Stimulated activated CD4-positive, alpha-beta T cell treated with anti-CD3 and anti-CD28 coated beads, Interleukin-1b, Interleukin-23, amount 100 ng/mL, for 24 hours (primary cell): Measurements from ENCODE around the gene BRD1.
"Not testable (repeated sequence)": the region's sequence is repeated elsewhere in the genome, so short reads cannot be mapped to it uniquely, and the experiment has no call there.

Experiments
- DNase-seq, 4 experiments: peaks; one replicate each; pipeline ENCODE4 v3.0.0-alpha.2; 2020; ENCODE audit warnings: low read depth in 4 of 4, low spot score in 1 of 4

Gene BRD1

GRCh38 chr22:49770547-49771265 is 57.0 kb downstream of the BRD1 start:
- DNase-seq, result no peak

DNA sequence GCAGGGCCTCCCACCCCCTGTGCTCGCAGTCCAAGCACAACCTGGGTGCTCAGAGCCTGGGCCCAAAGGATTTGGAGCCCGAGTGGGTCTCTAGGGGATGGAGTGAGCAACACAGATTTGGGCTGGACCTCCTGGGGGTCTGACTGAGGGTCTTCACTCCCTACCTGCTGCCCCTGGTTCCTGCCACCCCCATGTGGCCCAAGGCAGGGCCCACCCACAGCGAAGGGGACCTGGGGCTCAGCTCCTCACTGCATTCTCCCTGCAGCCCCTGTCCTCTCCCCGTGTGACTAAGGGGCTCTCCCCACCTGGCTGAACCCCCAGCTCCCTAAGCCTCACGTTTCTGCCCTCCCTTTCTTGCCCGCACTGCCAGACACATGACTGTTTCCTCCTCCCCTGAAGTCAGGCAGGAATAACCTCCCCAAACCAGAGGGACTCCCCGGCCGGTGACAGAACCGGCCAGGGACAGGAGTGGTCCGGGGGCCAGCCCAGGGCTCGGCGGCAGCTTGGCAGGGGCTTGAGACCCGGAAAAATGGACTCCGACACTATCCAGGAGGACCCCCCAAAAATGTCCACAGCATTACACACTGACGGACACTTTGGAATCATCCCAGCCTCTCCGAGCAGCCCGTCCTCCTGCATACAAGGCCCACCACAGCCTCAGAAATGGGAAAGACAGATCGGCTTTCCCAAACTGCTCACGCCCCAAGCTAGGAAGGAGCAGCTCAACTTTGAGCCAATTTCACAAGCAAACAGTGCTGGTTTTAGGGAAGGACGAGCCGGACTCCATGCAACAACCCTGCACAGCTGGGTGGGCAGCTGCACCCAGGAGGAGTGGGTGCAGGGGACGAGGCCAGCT is 57.8 kb downstream of the BRD1 start:
- no peak for DNase-seq

DNA sequence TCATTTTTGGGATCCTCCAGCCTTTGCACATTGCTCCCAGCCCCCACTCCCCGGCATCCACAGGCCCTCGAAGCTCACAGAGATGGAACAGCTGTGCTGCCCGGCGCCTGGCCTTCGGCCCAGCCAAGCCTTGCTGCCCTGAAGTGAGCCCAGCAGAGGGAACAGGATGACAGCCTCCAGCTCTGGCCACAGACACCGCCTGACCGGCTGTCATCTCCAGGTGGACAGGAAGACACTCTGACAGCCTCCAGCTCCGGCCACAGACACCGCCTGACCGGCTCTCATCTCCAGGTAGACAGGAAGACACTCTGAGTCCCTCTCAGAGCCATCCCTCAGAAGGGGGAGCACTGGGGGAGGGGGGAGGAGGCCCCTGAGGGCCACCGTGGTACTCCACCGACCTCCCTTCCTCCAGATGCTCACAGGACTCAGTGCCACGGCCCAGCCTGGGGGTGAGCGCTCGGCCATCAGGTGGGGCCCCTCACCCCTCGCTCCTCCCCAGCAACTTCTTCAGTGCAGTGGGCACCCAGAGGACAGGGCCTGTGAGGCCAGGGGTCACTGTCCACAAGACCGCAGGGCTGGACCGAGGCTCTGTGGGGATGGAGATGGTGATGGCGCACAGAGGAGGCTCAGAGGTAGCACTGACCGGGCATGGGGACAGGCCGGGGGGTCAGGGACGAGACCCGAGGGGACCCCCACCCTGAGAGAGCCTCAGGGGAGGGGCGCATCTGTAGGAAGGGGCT is 58.6 kb downstream of the BRD1 start:
- no peak for DNase-seq

DNA sequence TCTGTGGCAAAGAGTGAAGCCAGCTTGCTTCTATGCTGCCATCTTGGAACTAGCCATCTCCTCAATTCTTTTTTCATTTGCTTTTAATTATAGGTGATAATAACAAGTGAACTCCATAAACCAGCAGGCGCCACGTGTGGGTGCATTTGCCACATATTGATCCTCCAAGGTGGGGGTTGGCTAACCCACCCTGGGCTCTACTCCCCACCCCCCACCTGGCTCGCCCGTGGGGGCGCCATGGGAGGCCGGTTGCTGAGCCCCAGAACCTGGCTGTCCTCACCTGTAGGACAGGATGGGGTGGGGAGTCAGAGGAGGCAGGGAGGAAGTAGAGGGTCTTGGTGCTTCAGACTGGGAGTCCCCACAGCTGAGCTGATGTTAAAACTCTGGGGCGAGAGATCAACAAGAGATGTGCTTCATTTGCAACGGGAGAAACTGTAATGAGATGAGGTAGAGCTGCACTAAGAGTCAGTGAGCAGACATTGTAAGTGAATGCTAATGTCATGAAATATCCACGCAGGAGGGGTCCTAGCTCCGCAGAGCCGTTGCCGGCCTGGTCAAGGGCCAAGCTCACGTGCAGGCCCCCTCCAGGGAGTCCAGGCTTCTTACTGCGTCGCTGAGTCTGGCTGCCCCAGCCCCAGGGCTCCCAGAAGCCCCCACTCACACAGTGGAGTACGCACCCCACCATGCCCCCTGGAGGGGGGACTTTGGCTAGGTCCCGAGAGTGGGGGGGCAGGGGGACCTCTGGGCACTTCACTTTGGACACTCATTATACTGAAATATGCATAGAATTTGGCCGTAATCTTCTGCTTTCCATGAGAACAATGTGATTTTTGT is 59.4 kb downstream of the BRD1 start:
- no peak for DNase-seq

DNA sequence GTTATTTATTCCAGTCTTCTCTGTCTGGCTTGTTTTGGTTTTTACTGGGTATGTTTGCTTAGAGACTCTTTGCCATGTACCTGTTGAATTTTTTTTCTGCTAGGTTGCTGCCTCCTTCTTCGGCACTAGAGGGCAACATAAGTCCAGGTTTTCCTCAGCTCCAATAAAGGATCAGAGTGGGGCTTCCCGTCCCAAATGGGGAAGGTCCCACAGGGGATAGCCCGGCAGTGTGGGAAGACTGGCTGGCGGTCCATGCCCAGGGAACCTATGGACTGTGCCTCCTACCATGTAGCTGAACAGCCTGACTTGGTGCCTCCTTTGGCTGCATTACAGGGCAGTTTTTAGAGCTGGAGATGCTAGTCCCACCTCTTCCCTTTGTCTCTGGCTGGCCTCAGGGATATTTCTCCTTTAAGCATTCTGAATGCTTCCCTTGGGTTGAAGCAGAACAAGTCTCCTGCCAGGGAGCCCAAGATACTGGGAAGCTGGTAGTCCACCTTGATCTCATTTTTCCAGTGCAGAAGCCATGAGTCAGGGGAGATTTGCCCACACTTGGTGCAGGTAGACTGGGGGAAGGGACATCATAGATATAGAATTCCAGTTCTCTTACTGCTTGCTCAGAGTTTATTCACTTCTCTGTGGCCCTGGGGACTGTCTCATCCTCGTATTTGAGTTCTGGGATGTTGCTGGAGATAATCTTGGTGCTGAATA is 60.2 kb downstream of the BRD1 start:
- DNase-seq, result no peak

GRCh38 chr22:49765951-49766350 is 61.7 kb downstream of the BRD1 start:
- no peak for DNase-seq

DNA sequence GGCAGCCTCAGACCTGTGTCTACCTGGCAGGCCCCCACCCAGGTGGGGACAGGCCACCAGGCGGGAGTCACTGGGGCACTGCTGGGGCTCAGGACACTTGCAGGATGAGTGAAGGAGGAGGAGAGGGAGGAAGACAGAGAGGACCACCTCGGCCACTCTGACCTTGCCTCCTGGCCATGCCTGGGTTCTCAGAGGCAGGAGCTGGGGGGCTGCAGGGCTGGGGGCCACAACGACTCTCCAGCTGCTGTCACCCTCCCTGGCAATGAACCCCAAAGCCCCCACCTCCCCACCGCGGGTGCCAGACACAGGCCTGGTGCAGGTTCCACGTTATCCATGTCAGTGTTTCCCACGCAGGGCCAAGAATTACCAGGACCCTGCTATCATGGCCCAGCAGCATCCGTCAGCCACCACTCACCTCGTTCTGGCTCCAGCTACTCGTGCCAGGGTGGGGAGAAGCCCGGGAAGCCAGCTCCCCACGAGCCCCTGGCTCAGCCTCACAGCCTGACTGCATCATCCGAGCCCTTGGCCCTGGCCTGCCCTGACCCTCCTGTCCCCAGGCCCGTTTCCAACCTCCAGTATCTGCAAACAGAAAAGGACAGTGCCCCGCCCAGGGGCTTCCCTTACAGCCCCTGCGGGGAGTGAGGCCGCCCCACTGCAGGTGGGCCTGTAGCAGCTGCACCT is 62.4 kb downstream of the BRD1 start:
- no peak for DNase-seq

DNA sequence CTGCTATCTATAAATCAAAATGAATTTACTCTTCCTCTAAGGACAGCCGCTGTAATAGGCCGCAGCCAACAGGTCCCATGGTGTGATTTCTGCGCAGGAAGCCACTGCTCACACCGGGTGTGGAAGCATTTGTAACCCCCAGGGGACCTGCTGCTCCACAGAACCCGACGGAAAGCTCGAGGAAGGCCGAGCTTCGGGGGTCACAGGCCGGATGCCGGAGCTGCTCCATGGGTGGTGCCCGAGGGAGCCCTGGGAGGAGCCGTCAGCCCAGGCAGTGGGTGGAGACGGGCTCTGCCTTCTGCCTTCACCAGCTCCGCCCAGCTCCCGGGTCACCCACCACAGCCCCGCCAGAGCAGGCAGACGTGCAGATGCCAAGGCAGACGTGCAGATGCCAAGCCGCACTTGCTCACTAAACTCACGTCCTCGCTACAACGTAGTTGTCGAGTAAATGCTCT is 63.5 kb downstream of the BRD1 start:
- no peak for DNase-seq

DNA sequence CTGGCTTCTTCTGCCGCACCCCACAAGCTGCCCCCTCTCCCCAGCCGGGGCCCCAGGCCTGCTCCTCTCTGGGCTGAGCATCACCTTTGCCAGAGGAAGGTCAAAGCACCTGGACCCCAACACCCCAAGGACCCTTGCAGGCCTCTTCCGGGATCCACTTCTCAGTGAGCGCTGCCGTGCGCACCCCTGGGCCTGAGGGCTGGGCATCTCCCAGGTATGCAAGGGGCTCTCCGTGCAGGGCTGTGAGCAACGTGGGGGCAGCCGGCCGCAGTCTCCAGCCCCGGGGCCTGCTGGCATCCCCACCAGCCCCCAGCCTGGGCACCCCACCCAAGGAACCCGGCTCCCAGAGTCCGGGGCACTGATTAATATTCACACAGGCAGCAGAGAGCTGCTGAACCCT is 64.0 kb downstream of the BRD1 start:
- no peak for DNase-seq

GRCh38 chr22:49763138-49763537 is 64.5 kb downstream of the BRD1 start:
- DNase-seq, result no peak

- not testable (repeated sequence) for DNase-seq
Observed at GRCh38 chr22:49762571-49762970, 65.1 kb downstream of the BRD1 start.

DNA sequence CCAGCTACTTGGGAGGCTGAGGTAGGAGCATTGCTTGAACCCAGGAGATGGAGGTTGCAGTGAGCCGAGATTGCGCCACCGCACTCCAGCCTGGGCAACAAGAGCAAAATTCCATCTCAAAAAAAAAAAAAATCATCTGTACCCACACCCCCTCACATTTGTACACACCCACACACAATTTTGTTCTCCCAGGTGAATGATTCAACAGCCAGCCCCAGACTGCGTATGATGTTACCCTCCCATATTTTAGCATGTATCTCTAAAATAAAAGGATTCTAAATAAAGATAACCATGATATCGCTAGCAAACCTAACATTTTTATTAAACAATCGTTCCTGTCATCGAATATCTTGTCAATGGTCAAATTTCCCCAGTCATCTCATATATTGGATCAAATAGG is 65.8 kb downstream of the BRD1 start:
- DNase-seq, result no peak

DNA sequence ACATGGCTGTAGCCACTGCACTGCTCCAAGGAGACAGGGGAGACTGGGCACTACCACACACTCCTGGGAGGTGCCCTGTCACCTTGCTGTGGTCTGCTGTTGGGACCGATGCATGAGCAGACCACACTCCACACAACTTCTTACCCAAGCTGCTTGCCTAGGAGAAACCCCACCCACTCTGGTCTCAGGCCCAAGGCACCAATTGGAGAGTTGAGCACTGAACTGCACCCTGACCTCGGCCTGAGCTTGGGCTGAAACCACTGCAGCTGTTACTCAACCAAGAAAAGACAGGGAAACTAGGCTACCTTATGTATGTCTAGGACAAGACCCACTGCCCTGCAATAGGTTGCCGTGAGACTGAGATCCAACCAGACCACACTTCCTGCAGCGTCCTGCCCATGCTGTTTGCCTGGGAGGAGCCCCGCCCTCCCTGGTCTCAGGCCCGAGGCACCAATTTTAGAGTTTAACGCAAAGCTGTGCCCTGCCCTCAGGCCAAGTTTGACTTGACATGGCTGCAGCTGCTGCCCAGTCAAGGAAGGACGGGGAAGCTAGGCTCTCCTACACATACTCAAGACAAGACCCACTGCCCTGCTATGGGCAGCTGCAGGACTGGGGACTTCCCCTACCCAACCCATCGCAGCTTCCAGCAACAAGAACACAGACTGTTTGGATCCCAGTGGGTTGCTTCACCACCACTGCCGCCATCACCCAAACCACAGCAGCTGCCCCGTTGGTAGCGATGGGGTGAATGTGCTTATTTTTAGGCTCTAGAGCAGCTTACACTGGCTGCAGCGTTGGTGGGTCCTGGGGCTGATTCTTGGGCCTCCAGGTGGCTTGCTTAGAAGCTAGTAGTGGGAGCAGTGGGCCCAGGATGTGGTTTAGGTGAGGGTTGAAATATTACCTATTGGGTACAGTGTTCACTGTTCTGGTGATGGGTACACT is 66.8 kb downstream of the BRD1 start:
- no peak for DNase-seq

GRCh38 chr22:49760280-49760629 is 67.4 kb downstream of the BRD1 start:
- DNase-seq, result no peak

DNA sequence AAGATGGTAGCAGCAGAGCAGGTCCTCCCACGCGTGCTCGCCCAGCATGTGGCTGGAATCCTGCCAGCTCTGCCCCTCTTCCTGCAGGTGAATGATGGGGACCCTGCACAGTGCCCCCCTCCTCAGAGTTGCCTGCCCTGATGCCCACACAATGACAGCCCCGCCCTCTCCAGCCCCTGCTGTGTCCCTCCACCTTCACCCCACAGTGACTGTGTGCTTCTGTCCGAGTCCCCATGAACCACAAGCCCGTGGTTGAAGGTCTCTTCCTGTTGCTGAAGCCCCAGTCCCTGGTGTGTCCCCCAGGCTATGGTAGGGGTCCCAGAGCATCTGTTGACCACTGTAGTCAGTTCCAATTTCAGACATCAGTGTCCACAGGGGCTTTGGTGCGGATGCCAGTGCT is 71.0 kb downstream of the BRD1 start:
- DNase-seq, result no peak

- DNase-seq, result no peak
Observed at GRCh38 chr22:49756201-49756600, 71.5 kb downstream of the BRD1 start.

DNA sequence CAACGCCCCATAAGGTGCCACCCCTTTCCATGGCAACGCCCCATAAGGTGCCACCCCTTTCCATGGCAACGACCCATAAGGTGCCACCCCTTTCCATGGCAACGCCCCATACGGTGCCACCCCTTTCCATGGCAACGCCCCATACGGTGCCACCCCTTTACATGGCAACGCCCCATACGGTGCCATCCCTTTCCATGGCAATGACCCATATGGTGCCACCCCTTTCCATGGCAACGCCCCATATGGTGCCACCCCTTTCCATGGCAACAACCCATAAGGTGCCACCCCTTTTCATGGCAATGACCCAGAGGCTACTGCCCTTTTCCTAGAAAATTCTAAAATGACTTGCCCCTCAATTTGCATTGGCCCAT is 72.1 kb downstream of the BRD1 start:
- DNase-seq, result no peak

DNA sequence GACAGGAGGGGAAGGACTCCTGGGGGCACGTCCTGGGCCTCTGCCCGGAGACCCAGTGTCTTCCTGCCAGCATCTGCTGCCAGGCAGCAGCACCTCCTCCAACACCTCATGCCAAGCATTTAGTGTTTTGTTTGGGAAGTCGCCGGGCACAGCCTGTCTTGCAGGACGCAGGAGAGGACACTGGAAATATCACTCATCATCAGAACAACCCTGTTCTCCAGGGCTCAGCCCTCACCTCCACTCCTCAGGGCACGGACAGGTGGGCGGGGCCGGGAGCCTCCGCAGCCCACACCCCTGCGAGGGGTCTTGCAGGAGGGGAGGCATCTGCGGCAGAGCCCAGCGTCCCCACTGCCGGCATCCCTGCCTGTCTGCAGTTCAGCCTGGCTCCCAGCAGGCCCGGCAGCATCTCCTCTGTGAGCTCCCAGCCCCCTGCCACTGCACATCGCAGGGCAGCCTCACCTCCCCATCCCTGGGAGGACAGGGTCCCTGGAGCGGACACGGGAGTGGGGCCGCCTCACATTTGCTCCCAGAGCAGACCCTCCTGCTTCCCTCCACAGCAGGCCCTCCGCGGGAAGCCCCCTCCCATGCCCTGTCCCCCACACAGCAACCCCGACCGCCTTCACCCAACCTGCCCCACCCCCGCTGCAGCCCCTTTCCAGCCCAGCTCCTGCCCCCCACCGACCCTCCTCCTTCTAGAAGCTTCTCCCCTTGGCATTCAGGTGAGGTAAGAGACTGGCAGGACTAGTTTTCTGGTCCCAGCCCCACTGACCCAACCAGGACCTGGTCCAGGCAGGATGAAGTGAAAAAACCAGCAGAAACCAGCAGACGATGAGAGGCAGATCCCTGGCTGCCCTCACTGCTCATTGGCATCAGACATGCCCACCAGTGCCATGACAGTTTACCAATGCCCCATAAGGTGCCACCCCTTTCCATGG is 72.7 kb downstream of the BRD1 start:
- DNase-seq, result no peak
